RWPE2 (cell line): ENCODE data around the gene CACTIN.

Experiments used
- ATAC-seq: fragments of 200-7000 bp; cut with Tn5 transposase; 3 replicates; pipeline ENCODE4 v1.9.1; 2021; ENCODE audit warnings: low read depth
- DNase-seq: peaks from one replicate; pipeline ENCODE4 v3.0.0-alpha.2; 2020; ENCODE audit warnings: low spot score
- H3K27ac ChIP-seq: fragments of 450-650 bp; 2 replicates; pipeline ENCODE4 v1.5.1; 2017; ENCODE audit warnings: mild to moderate bottlenecking; ENCODE audit not compliant: poor library complexity, severe bottlenecking
- H3K27me3 ChIP-seq: fragments of 250-450 bp; sonication (Bioruptor Pico); 2 replicates; pipeline ENCODE4 v1.5.1; 2021; ENCODE audit warnings: mild to moderate bottlenecking, moderate library complexity; ENCODE audit not compliant: insufficient read depth, poor library complexity, severe bottlenecking
- H3K36me3 ChIP-seq: fragments of 250-450 bp; sonication (Bioruptor Pico); 2 replicates; pipeline ENCODE4 v1.5.1; 2020; ENCODE audit warnings: low read depth, mild to moderate bottlenecking, moderate library complexity
- H3K4me1 ChIP-seq: fragments of 250-450 bp; sonication (Bioruptor Pico); 2 replicates; pipeline ENCODE4 v1.5.1; 2021; ENCODE audit warnings: mild to moderate bottlenecking, moderate library complexity; ENCODE audit not compliant: insufficient read depth, poor library complexity, severe bottlenecking
- H3K4me3 ChIP-seq: fragments of 250-450 bp; sonication (Bioruptor Pico); 2 replicates; pipeline ENCODE4 v1.5.1; 2021; ENCODE audit warnings: mild to moderate bottlenecking, moderate library complexity; ENCODE audit not compliant: severe bottlenecking
- H3K9me3 ChIP-seq: fragments of 250-450 bp; sonication (Bioruptor Pico); 2 replicates; pipeline ENCODE4 v1.5.1; 2021; ENCODE audit warnings: mild to moderate bottlenecking, moderate library complexity; ENCODE audit not compliant: severe bottlenecking
- CTCF ChIP-seq: fragments of 450-650 bp; IDR thresholded peaks from one replicate; pipeline ENCODE4 v1.5.1; 2017; ENCODE audit warnings: mild to moderate bottlenecking, moderate library complexity; ENCODE audit not compliant: poor library complexity, severe bottlenecking

CACTIN gene

GRCh38 chr19:3657395-3657769 lies 30.8 kb upstream of the CACTIN start:
- ATAC-seq (no peak), DNase-seq (no peak)
- peaks cover 9% of the 10 kb centered on the region; the same call in 1 of the 2 replicates for H3K36me3 ChIP-seq
- no peak overlapping the region for H3K27ac ChIP-seq
- no peak overlapping the region for H3K4me3 ChIP-seq
- H3K27me3 ChIP-seq: no peaks in the 10 kb centered on the region
- no peaks in the 10 kb centered on the region for H3K9me3 ChIP-seq
- H3K4me1 ChIP-seq: peaks cover 11% of the 10 kb centered on the region
- no peak for TF ChIP-seq CTCF

GRCh38 chr19:3656747-3657394 lies 30.3 kb upstream of the CACTIN start:
- Histone ChIP-seq H3K4me3 (no peak overlapping the region), H3K36me3 (peaks cover 9% of the 10 kb centered on the region; the same call in 1 of the 2 replicates), H3K27ac (no peak overlapping the region), H3K27me3 (no peaks in the 10 kb centered on the region), H3K4me1 (peaks cover 11% of the 10 kb centered on the region), H3K9me3 (no peaks in the 10 kb centered on the region)
- TF ChIP-seq CTCF: no peak
- no peak for ATAC-seq
- no peak for DNase-seq

GRCh38 chr19:3656073-3656746 lies 29.6 kb upstream of the CACTIN start:
- peaks cover 9% of the 10 kb centered on the region; the same call in 1 of the 2 replicates for H3K36me3 ChIP-seq
- no peak overlapping the region for H3K4me3 ChIP-seq
- H3K27ac ChIP-seq: peak overlapping the region; percentile 38
- DNase-seq (no peak), ATAC-seq (no peak)
- peaks cover 11% of the 10 kb centered on the region for H3K4me1 ChIP-seq
- H3K27me3 ChIP-seq: no peaks in the 10 kb centered on the region
- no peaks in the 10 kb centered on the region for H3K9me3 ChIP-seq
- no peak for TF ChIP-seq CTCF

GRCh38 chr19:3655402-3656072 lies 28.9 kb upstream of the CACTIN start:
- DNase-seq (peak; percentile 88), ATAC-seq (peak; percentile 80)
- TF ChIP-seq CTCF: no peak
- Histone ChIP-seq H3K4me3 (no peak overlapping the region), H3K27ac (peak overlapping the region; percentile 38), H3K9me3 (no peaks in the 10 kb centered on the region), H3K27me3 (no peaks in the 10 kb centered on the region), H3K36me3 (peaks cover 9% of the 10 kb centered on the region; the same call in 1 of the 2 replicates), H3K4me1 (peaks cover 11% of the 10 kb centered on the region)
